NOMO-1 treated with DMSO at 0.1 percent for 48 hours (cell line): ENCODE measurements around the gene WNK4.
"Not testable (repeated sequence)": the region's sequence is repeated elsewhere in the genome, so short reads cannot be mapped to it uniquely, and the experiment has no call there.

Source experiments
- DNase-seq: peaks from one replicate; lab custom pipeline; 2025; ENCODE audit not compliant: unreplicated experiment; lab: John Stamatoyannopoulos, UW

Gene WNK4

DNA sequence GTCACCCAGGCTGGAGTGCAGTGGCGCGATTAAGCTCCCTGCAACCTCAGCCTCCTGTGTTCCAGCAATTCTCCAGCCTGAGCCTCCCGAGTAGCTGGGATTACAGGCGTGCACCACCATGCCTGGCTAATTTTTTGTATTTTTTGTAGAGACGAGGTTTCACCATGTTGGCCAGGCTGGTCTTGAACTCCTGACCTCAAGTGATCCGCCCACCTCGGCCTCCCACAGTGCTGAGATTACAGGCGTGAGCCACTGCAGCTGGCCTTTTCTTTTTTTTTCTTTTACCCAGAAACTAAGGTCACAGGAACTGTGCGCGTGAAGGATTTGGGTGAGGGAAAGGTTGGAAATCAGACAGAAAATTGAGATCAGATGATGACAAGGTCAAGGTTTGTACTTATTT is 10.4 kb upstream of the WNK4 start:
- DNase-seq = not testable (repeated sequence)

DNA sequence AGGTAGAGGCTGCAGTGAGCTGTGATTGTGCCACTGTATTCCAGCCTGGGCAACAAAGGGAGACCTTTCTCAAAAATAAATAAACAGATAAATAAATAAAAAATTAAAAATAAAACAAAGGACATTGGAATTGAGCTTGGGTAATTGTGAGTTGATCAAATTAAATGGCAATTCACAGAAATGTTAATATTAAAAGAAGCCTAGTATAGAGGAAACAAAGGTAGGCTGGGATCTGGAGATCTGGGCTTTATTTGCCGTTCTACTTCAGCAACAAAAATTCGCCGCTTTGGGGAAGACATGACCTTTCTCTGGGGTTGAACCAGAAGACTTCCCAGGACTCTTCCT is 7.5 kb upstream of the WNK4 start:
- DNase-seq = no peak

DNA sequence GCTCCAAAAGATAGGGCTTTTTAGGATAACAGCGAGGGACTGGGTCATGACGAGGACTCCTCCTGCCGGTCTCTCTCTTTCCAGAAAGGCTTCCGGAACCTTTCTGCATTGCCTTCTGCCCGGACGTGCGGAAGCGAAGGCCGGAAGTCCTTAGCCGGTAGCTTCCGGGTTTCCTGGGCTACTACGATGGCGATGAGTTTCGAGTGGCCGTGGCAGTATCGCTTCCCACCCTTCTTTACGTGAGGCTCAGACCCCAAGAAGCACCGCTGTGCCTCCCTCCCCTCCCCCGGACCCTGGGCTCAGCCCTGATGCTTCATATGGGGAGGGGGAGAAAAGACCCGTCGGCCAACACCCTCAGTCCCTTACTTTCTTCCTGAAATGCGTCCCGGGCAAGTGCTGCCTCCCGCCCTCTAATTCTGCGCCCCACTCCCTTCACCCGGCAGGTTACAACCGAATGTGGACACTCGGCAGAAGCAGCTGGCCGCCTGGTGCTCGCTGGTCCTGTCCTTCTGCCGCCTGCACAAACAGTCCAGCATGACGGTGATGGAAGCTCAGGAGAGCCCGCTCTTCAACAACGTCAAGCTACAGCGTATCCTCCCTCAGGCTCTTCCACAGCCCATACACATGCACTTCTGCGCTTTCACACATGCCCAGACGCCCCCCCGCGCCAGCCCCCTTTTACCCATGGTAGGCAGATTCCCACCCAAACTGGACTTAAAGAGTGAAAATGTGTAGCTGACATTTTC is 6.9 kb upstream of the WNK4 start, which contains the start of gene VPS25:
Gene VPS25, plus strand, starts transcription at position 160 of the 746 bp plus-strand sequence. Its CDS starts 27 bp downstream, at position 187.
- peak; percentile 73 for DNase-seq

DNA sequence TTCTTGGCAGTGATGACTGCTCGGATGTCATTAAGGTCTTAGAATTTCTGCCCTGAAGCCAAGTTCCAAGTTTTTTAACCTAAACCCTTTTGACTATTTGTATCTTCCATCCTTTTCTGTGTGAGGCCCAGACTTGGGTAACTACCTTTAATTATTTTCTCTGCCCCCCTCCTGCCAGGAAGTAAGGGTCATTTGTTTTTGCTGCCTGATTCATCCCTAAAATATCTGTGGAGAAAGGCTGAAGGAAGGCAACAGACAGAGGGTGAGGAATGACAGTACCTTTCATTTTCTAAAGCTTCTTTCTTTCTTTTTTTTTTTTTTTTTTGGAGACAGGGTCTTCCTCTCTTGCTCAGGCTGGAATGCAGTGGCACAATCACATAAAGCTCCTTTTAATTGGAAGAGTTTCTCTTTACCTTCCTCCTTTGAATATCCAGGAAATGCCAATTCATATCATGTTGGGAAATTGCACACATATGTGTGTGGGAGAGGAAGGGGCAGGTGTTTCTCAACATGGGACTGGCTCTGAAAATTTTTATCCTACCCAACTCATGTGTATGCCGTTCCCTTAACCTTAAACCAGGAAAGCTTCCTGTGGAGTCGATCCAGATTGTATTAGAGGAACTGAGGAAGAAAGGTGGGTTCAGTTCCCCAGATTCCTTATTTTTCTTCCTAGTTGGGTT is 6.2 kb upstream of the WNK4 start:
- DNase-seq = no peak

DNA sequence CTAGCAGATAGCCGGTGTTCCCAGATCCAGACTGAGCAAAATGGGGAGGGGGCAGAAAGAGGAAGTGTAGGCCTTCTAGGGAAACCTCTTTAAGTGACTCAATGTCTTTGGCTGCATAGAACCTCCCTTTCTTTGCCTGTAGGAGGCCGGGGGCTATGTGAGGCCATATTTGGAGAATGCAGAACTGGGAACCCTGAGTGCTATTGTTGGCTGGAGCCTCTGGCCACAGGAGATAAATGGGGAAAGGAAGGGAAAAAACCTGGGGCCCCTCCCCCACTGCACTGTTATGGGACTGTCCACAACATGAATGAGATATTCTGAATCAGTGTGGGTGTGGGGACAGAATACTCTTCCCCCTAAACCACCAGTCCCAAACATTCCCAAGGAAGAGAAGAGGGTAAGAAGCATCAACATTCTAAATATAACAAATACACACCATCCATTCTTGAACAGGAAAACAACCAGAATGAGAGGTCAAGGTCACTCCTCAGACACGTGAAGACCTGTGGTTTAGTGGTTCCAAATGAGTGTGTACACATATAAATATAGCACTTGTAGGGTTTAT is 4.8 kb upstream of the WNK4 start:
- peak; percentile 36 for DNase-seq

DNA sequence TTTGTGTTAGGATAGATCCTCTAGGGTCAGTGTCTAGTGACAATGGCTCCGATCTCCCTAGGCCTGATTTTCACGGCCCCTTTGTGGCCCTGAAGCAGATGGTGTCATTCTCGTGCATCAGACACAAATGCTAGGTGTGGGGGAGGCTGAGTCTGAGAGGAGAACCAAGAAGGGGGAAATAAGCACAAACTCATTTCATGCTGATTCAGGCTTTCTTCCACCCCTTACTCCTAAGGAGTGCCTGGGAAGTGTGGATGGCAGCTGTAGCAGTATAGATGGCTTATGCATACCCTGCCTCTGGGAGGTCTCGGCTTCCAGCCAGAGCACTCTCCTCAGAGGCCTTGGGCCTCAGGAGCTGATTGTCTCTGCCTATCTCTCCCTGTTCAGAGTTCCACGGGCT is 1.8 kb upstream of the WNK4 start:
- DNase-seq = no peak

DNA sequence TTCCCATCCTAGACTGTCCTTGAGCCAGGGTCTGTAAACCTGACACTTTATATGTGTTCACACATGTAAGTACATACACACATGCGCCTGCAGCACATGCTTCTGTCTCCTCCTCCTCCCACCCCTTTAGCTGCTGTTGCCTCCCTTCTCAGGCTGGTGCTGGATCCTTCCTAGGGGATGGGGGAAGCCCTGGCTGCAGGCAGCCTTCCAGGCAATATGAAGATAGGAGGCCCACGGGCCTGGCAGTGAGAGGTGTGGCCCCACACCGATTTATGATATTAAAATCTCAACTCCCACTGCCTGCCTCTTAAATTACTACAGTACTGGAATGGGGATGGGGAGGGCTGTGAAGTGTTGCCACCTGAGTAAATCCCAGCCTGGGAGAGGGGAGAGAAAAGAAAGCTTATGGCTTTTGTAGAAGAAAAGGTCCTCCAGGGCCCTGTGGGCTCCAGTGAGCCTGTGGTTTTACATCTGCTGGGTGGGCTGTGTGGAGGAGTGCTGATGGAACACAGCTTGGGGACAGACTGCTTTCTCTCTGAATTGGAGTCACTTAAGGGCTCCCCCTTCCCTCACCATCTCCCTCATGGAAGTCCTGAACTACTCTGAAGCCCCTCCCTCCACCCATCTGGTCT is 990 bp upstream of the WNK4 start:
- DNase-seq = no peak

DNA sequence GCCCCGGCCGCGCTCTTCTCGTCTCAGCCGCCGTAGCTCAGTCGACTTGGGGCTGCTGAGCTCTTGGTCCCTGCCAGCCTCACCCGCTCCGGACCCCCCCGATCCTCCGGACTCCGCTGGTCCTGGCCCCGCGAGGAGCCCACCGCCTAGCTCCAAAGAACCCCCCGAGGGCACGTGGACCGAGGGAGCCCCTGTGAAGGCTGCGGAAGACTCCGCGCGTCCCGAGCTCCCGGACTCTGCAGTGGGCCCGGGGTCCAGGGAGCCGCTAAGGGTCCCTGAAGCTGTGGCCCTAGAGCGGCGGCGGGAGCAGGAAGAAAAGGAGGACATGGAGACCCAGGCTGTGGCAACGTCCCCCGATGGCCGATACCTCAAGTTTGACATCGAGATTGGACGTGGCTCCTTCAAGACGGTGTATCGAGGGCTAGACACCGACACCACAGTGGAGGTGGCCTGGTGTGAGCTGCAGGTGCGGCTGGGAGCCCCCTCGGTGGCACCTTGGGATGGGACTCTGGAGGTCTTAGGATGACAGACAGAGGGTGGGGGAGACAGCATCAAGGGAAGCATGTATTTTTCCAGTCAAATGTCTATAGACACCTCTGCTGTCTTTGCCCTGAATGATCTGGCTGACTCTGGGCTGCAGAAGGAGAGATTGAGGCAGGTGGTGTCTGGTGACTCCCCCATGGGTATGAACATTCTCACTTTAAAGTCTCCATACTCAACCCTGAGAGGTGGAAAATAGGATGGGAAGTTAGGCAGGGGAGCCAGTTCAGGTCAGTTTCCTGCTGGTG is 635 bp downstream of the WNK4 start:
- no peak for DNase-seq

DNA sequence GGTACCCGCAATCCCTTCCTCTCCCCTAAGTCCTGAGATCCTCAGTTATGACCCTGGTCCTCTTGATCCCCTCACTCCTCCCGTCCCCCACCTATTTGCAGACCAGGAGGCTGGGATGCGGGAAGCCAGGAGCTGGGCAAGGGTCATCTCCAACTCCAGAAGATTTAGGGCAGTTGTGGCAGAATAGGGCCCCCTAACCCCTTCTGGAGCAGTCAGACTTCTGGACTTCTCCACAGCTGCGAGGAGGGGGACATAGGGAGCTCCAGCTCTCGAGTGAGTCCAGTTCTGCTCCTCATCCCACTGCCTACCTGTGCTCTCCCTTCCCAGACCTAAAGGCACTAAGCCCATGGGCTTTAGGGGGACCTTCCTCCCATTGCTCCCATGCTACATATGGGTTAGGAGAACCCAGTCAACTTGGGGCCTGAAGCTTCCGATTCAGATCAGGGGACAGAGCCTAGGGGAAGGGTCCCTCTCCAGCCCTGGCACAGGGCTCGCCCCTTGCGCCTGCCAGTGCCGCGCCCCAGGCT is 1.3 kb downstream of the WNK4 start:
- no peak for DNase-seq

DNA sequence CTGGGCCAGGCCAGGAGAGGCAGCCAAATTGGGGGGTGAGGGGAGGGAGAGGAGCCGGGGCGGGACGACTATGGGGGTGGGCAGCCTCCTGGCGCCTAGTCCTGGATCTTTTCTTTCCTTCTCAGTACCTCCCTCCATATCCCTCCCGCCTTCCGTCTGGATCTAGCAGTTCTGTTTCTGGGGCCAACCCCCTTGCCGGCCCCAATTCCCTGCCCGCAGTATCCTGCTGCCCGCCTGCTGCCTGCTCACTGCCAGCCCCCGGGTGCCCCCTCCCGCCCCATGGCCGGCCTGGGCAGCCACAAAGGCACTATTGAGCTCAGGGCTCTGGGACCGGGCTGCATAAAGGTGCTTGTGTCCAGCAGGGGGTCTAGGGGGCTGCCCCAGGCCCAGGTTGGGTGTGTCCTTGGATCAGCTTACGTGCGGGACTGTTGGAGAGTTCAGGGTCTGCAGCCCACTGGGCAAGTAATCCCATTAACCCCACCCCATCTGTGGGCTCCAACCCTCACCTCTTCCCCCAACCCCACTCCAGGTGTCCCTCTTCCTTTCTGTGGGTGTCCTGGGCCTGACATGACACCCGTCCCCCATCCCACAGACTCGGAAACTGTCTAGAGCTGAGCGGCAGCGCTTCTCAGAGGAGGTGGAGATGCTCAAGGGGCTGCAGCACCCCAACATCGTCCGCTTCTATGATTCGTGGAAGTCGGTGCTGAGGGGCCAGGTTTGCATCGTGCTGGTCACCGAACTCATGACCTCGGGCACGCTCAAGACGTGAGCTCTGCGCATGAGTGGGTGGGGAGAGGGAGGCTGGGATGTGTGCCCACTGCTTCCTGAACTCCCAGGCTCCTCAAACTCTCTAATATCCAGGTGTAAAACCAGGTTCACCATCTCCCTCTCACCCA is 2.0 kb downstream of the WNK4 start:
- no peak for DNase-seq

DNA sequence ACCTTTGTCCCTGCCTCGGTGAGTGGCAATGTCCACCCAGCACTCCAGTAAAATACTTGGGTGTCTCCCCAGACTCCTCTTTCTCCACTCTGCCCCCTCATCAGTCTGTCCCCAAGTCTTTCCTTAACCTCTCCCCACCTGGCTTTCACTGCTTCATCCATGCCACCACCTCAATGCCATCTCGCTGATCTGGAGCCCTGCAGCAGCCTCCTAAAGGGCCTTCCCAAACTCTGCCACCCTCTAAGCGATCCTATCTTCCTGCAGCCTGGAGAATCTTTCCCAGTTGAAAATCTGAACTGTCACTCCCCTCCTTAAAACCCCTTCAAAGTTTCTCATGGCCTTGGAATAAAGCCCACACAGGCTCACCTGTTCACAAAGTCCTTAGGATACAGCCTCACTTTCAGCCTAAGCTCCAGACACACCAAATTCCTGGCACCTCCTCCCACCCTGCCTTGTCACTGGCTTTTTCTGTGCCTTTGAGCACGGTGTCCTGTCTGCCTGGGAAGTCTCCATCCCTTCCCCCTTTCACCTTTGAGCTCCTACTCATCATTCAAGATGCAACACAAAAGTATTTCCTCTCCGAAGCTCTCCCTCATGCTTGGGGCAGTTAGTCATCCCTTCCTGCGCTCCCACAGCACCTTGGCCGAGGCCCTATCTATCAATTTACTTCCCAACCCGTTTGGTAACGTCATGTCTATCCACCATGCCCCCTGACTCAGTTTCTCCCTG is 2.8 kb downstream of the WNK4 start:
- no peak for DNase-seq

DNA sequence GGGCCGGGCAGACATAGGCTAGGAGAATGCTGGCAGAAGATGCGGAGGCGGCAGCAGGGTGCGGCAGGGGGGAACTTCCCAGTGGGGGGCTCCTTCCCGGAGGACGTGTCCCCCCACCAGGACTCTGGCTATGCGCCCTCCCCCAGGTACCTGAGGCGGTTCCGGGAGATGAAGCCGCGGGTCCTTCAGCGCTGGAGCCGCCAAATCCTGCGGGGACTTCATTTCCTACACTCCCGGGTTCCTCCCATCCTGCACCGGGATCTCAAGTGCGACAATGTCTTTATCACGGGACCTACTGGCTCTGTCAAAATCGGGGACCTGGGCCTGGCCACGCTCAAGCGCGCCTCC is 3.4 kb downstream of the WNK4 start:
- DNase-seq = no peak

DNA sequence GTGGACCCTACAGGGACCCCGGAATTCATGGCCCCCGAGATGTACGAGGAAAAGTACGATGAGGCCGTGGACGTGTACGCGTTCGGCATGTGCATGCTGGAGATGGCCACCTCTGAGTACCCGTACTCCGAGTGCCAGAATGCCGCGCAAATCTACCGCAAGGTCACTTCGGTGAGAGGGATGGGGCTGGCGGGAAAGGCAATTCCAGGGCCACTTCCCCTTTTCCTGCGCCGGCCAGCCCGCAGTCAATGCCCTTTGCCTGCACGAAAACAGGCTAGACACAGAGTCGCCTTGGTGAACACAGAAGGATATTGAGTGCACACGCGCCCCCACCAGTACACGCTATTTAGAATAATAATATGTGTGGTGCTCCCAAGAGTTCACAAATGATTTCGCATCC is 4.0 kb downstream of the WNK4 start:
- no peak for DNase-seq

DNA sequence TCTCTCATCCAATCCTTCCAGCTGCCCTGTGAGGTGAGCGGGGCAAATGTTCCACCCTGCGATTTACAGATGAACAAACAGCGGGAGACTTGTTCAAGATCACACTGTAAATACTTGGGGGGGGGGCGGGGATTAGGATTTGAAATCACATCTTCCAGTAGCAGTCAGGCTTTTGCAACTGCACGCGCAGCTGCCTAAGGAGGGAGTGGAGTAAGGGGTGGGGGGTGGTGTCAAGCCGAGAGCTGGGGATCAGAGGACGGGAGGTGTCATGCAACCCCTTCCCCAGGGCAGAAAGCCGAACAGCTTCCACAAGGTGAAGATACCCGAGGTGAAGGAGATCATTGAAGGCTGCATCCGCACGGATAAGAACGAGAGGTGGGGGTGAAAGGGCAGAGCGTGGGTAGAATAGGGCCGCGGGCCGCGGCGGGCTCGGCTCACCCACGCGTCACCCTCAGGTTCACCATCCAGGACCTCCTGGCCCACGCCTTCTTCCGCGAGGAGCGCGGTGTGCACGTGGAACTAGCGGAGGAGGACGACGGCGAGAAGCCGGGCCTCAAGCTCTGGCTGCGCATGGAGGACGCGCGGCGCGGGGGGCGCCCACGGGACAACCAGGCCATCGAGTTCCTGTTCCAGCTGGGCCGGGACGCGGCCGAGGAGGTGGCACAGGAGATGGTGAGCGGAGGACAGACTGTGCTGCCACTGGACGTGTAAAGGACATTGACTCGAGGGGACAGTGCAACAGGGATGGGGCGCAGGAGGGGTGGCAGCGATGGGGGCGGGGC is 4.6 kb downstream of the WNK4 start:
- DNase-seq = no peak

DNA sequence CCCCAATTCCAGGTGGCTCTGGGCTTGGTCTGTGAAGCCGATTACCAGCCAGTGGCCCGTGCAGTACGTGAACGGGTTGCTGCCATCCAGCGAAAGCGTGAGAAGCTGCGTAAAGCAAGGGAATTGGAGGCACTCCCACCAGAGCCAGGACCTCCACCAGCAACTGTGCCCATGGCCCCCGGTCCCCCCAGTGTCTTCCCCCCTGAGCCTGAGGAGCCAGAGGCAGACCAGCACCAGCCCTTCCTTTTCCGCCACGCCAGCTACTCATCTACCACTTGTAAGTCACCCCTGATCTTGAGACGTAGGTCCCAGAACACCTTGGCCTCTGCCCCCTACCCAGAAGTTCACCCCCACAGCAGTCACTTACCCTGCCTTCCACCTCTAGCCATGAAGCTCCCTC is 6.9 kb downstream of the WNK4 start:
- no peak for DNase-seq

DNA sequence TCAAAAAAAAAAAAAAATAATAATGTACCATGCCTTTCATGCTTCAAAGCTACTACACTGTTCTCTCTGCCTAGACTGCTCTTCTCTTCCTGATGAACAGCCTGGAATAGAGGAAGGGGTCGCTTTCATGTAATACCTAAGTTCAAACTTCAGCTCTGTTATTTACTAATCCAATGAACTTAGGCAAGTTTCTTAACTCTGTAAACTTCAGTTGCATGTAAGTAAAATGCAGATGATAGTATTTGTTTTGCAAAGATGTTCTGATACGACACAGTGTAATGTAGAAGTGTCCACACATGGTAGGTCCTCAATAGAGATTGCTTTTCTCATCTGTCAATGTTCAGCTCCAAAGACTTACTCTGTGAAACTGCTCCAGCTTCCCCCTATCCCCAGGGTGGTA is 11.5 kb downstream of the WNK4 start:
- DNase-seq = no peak

DNA sequence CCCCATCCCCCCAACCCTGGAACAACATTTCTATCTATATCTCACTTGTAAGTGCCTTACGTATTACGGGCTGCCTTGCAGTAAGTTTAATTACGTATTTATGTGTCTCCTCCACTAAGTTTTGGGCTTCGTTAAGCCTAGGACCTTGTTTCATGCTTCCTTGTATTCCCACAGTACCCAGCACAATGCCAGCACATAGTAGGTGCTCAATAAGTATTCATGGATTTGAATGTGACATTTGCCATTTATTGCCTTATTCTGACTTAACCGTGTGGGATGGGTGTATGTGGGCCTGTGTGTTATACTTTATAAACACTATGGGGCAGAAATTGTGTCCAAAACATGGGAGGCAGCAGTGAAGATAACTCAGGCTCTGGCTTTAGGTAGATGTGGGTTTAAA is 12.1 kb downstream of the WNK4 start:
- DNase-seq = no peak

DNA sequence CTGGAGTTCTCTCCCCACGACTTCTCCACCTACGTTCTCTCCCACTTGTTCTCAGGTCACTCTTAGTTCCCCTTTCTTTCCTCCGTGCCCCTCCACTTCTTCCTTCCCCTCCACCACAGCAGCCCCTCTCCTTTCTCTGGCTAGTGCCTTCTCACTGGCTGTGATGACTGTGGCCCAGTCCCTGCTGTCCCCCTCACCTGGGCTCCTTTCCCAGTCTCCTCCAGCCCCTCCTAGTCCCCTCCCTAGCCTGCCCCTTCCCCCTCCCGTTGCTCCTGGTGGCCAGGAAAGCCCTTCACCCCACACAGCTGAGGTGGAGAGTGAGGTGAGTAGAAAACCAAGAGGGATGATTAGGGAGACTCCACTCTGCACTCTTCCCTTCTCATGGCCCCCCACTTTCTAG is 14.7 kb downstream of the WNK4 start:
- no peak for DNase-seq

DNA sequence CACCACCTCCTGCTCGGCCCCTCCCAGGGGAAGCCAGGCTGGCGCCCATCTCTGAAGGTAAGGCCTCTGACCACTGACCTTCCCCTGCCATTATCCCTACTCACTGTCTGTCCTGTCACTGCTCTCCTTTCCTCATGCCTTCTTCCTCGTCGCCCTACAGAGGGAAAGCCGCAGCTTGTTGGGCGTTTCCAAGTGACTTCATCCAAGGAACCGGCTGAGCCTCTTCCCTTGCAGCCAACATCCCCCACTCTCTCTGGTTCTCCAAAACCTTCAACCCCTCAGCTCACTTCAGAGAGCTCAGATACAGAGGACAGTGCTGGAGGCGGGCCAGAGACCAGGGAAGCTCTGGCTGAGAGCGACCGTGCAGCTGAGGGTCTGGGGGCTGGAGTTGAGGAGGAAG is 15.1 kb downstream of the WNK4 start:
- no peak for DNase-seq
